Measurements from ENCODE around the gene ZNF506.
"Not testable (repeated sequence)": the region's sequence is repeated elsewhere in the genome, so short reads cannot be mapped to it uniquely, and the experiment has no call there.

ZNF506 gene

DNA sequence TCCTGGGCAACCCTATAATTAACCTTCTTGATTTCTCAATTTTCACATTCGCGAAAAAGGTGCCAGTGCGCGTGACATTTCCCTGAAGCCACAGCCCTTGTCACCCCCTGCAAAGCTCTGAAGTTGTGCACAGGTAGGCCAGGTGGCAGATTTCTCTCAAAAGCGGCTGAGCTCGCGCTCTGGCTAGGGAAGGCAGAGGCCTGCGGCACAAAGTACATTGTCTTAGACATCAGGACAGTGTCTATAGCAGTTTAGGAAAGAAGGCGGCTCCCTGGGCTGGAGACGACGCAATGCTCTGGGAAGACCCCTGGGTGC, 45.7 kb downstream of the ZNF506 start:
- peak overlapping the region; percentile 89 for H2AFZ ChIP-seq (ENCODE audit: low read depth)
- H3K4me2 ChIP-seq, result peak overlapping the region; percentile 72
- no peak overlapping the region; the same call in 1 of the 2 replicates for H3K9ac ChIP-seq
- H3K4me3 ChIP-seq (IDR thresholded peaks at IDR 0.05; ENCODE audit: insufficient read depth, low read depth, low read length), result no peak overlapping the region
- no peaks in the 10 kb centered on the region for H4K20me1 ChIP-seq (ENCODE audit: insufficient read depth)
- TF ChIP-seq, protein P1, sequence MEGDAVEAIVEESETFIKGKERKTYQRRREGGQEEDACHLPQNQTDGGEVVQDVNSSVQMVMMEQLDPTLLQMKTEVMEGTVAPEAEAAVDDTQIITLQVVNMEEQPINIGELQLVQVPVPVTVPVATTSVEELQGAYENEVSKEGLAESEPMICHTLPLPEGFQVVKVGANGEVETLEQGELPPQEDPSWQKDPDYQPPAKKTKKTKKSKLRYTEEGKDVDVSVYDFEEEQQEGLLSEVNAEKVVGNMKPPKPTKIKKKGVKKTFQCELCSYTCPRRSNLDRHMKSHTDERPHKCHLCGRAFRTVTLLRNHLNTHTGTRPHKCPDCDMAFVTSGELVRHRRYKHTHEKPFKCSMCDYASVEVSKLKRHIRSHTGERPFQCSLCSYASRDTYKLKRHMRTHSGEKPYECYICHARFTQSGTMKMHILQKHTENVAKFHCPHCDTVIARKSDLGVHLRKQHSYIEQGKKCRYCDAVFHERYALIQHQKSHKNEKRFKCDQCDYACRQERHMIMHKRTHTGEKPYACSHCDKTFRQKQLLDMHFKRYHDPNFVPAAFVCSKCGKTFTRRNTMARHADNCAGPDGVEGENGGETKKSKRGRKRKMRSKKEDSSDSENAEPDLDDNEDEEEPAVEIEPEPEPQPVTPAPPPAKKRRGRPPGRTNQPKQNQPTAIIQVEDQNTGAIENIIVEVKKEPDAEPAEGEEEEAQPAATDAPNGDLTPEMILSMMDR (conservative IDR thresholded peaks at IDR 0.05; ENCODE audit: low read depth, low read length), result no peak
- no peaks in the 10 kb centered on the region for H3K27me3 ChIP-seq (ENCODE audit: insufficient read depth, low read depth)
- H3K27ac ChIP-seq, result no peak overlapping the region; the same call in 1 of the 2 replicates
- peaks cover 23% of the 10 kb centered on the region for H3K4me1 ChIP-seq (ENCODE audit: low read depth, poor library complexity, severe bottlenecking)
- no peaks in the 10 kb centered on the region for H3K36me3 ChIP-seq (ENCODE audit: insufficient read depth)
- H3K79me2 ChIP-seq (ENCODE audit: insufficient read depth, low read depth), result peaks cover 13% of the 10 kb centered on the region; the same call in 1 of the 2 replicates

DNA sequence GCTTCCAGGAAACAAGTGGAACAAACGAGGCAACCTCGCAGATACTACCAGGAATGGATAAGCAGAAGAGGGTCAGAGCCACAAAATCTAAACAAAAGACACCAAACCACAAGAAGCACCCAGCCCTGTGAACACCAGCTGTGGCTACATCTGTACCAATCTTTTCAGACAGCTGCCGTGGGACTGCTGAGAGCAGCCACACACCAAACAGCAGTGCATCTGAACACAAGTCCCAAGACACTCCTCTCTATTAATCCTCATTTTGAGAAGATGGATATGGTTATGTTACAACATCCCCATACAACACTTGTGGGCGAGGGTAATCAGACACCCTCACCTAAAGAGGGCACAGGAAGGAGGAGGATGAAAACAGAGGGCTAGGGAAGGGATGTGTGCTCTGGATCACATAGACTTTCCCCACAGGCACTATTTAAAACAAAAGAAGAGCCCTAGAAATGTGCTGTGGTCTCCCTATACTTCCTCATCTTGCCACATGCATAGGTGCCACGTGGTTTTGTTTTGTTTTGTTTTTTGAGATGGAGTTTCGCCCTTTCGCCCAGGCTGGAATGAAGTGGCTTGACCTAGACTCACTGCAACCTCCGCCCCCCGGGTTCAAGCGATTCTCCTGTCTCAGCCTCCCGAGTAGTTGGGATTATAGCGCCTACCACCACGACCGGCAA, 47.1 kb downstream of the ZNF506 start:
- no peaks in the 10 kb centered on the region for H3K27me3 ChIP-seq (ENCODE audit: insufficient read depth, low read depth)
- H3K4me2 ChIP-seq, result no peak overlapping the region
- H3K4me3 ChIP-seq (IDR thresholded peaks at IDR 0.05; ENCODE audit: insufficient read depth, low read depth, low read length), result no peak overlapping the region
- H2AFZ ChIP-seq (ENCODE audit: low read depth), result no peak overlapping the region
- TF ChIP-seq, protein P1 (conservative IDR thresholded peaks at IDR 0.05; ENCODE audit: low read depth, low read length), result no peak
- no peaks in the 10 kb centered on the region for H3K36me3 ChIP-seq (ENCODE audit: insufficient read depth)
- no peaks in the 10 kb centered on the region for H4K20me1 ChIP-seq (ENCODE audit: insufficient read depth)
- H3K9ac ChIP-seq, result no peak overlapping the region
- H3K27ac ChIP-seq, result no peak overlapping the region
- peaks cover 23% of the 10 kb centered on the region for H3K4me1 ChIP-seq (ENCODE audit: low read depth, poor library complexity, severe bottlenecking)
- H3K79me2 ChIP-seq (ENCODE audit: insufficient read depth, low read depth), result peaks cover 10% of the 10 kb centered on the region; the same call in 1 of the 2 replicates

DNA sequence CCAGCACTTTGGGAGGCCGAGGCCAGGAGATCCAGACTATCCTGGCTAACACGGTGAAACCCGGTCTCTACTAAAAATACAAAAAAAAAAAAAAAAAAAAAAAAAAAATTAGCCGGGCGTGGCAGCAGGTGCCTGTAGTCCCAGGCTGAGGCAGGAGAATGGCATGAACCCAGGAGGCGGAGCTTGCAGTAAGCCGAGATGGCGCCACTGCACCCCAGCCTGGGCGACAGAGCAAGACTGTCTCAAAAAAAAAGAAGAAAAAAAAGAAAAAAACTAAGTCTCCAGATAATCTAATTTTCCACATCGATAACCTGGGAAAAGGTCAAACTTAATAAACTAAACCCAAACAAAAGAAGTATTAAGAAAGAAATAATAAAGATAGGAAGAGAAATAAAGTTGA, 49.6 kb downstream of the ZNF506 start:
- H3K79me2 ChIP-seq (ENCODE audit: insufficient read depth, low read depth); H3K9ac ChIP-seq; H3K4me3 ChIP-seq (IDR thresholded peaks at IDR 0.05; ENCODE audit: insufficient read depth, low read depth, low read length); H3K27ac ChIP-seq; H3K4me2 ChIP-seq; H2AFZ ChIP-seq (ENCODE audit: low read depth); H3K36me3 ChIP-seq (ENCODE audit: insufficient read depth); H4K20me1 ChIP-seq (ENCODE audit: insufficient read depth); H3K27me3 ChIP-seq (ENCODE audit: insufficient read depth, low read depth): not testable (repeated sequence)
- H3K4me1 ChIP-seq (ENCODE audit: low read depth, poor library complexity, severe bottlenecking), result peaks cover 18% of the 10 kb centered on the region

DNA sequence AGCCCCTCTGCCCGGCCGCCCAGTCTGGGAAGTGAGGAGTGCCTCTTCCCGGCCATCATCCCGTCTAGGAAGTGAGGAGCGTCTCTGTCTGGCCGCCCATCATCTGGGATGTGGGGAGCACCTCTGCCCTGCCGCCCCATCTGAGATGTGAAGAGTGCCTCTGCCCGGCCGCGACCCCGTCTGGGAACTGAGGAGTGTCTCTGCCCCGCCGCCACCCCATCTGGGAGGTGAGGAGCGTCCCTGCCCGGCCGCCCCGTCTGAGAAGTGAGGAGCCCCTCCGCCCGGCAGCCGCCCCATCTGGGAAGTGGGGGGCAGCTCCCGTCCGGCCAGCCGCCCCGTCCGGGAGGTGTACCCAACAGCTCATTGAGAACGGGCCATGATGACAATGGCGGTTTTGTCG, 51.6 kb downstream of the ZNF506 start:
- H3K4me1 ChIP-seq (ENCODE audit: low read depth, poor library complexity, severe bottlenecking), result peaks cover 11% of the 10 kb centered on the region
- H3K9ac ChIP-seq; H3K4me2 ChIP-seq; H3K4me3 ChIP-seq (IDR thresholded peaks at IDR 0.05; ENCODE audit: insufficient read depth, low read depth, low read length); H2AFZ ChIP-seq (ENCODE audit: low read depth); H3K27me3 ChIP-seq (ENCODE audit: insufficient read depth, low read depth); H3K27ac ChIP-seq; H3K79me2 ChIP-seq (ENCODE audit: insufficient read depth, low read depth); H3K36me3 ChIP-seq (ENCODE audit: insufficient read depth); H4K20me1 ChIP-seq (ENCODE audit: insufficient read depth): not testable (repeated sequence)

DNA sequence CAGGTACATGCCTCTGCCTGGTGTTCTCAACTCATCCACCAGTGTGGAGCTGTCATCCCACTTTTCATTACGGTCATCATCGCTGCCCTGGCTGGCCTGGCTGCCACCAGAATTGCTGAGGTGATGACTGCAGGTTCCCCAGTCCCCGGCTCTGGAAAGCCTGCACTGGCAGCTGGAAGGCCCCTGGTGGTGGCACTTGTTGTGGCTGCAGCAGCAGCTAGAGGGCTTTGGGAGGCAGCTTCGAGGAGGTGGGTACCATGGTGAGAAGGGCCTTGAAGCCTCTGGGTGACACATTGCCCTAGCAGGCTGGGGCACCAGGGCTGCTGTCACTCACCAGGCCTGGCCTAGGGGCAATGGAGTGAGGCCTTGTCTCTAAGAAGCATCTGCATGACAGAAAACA, 63.4 kb downstream of the ZNF506 start:
- Histone ChIP-seq H3K4me1 (ENCODE audit: low read depth, poor library complexity, severe bottlenecking) (no peaks in the 10 kb centered on the region), H3K4me2 (no peak overlapping the region), H3K9ac (no peak overlapping the region), H4K20me1 (ENCODE audit: insufficient read depth) (no peaks in the 10 kb centered on the region), H3K4me3 (IDR thresholded peaks at IDR 0.05; ENCODE audit: insufficient read depth, low read depth, low read length) (no peak overlapping the region), H2AFZ (ENCODE audit: low read depth) (no peak overlapping the region), H3K36me3 (ENCODE audit: insufficient read depth) (no peaks in the 10 kb centered on the region), H3K79me2 (ENCODE audit: insufficient read depth, low read depth) (no peaks in the 10 kb centered on the region), H3K27me3 (ENCODE audit: insufficient read depth, low read depth) (no peaks in the 10 kb centered on the region), H3K27ac (no peak overlapping the region)
- TF ChIP-seq, protein P1 (conservative IDR thresholded peaks at IDR 0.05; ENCODE audit: low read depth, low read length), result no peak

All from KMS-11 (cell line).